Posterior vena cava (tissue), 2 donors: Measurements from ENCODE around the gene NDUFS7. TPM values are rescaled to one million over a fixed set of nuclear protein-coding genes. Genes with fewer than 3 reads are reported as not detected.

Experiments
- DNase-seq: peaks from one replicate; pipeline ENCODE4 v3.0.0-alpha.2; 2020; ENCODE audit warnings: low spot score
- intact Hi-C, 2 donors: fragments of 100-400 bp; cut with DNase I; formaldehyde crosslinking; loops; one replicate each; pipeline versions ENCODE4 v1.14.1 to v1.14.2; 2022 to 2023
- total RNA-seq, 2 donors: library from RNA; stranded (reverse); fragmentation: NEBNext Ultra II Directional; extraction: Animal tissue kit (Norgen Biotek cat#: 25700); gene quantifications; one replicate each; pipeline ENCODE4 v1.2.1, GENCODE V29; 2021
- donor health status: DM: yes; HTN: yes; CAD: no.
- donor health status: DM: yes; HTN: yes; CAD: no.

The NDUFS7 gene
- total RNA-seq, 2 donors from 2014 or later, result 54.4 to 55.1 TPM

GRCh38 chr19:1362387-1363257 is 21.1 kb upstream of the NDUFS7 start:
- intact Hi-C loops, result no loop called here
- DNase-seq, result no peak

- intact Hi-C loops, result no loop called here
- DNase-seq, result no peak
Measured at GRCh38 chr19:1363599-1363998, 20.1 kb upstream of the NDUFS7 start.

GRCh38 chr19:1364070-1364704 is 19.5 kb upstream of the NDUFS7 start:
- intact Hi-C loops, result no loop called here

GRCh38 chr19:1365319-1366269 is 18.1 kb upstream of the NDUFS7 start:
- DNase-seq, result no peak
- intact Hi-C loops, result no loop called here

More at GRCh38 chr19:1364070-1364704, 19.5 kb upstream of the NDUFS7 start:
- no peak for DNase-seq

- intact Hi-C loops, result no loop called here
- no peak for DNase-seq
Measured at GRCh38 chr19:1366296-1366695, 17.4 kb upstream of the NDUFS7 start.

GRCh38 chr19:1366899-1367870 is 16.5 kb upstream of the NDUFS7 start:
- no peak for DNase-seq
- intact Hi-C loops, result no loop called here

GRCh38 chr19:1369214-1369805 is 14.4 kb upstream of the NDUFS7 start:
- DNase-seq, result no peak
- intact Hi-C loops, result no loop called here

GRCh38 chr19:1370579-1371361 is 12.9 kb upstream of the NDUFS7 start:
- no peak for DNase-seq
- intact Hi-C loops, result no loop called here

GRCh38 chr19:1373042-1373533 is 10.6 kb upstream of the NDUFS7 start:
- DNase-seq, result no peak
- intact Hi-C loops, result no loop called here

GRCh38 chr19:1373534-1374249 is 10.0 kb upstream of the NDUFS7 start:
- no peak for DNase-seq
- intact Hi-C loops, result no loop called here

- no peak for DNase-seq
- intact Hi-C loops, result no loop called here
Measured at GRCh38 chr19:1374250-1374577, 9.5 kb upstream of the NDUFS7 start.

GRCh38 chr19:1376415-1376805 is 7.3 kb upstream of the NDUFS7 start:
- DNase-seq, result no peak
- intact Hi-C loops, result no loop called here

GRCh38 chr19:1377176-1377964 is 6.3 kb upstream of the NDUFS7 start:
- DNase-seq, result no peak
- intact Hi-C loops, result no loop called here

- intact Hi-C loops, result no loop called here
- DNase-seq, result no peak
Measured at GRCh38 chr19:1377965-1378785, 5.5 kb upstream of the NDUFS7 start.
